Neural crest cell (in vitro differentiated cells): Measurements from ENCODE around the gene ZSWIM7. TPM values are rescaled to one million over a fixed set of nuclear protein-coding genes. Genes with fewer than 3 reads are reported as not detected.
A peak's percentile ranks its signal among the peaks of the same experiment; 100 is the strongest.

Source experiments
- DNase-seq: peaks from one replicate; pipeline ENCODE4 v3.0.0; 2021; ENCODE audit warnings: low read depth, mixed read lengths, low spot score
- H3K27ac Mint-ChIP-seq: one replicate; pipeline ENCODE4 v1.8.0; 2021; ENCODE audit warnings: mild to moderate bottlenecking, mixed read lengths; ENCODE audit not compliant: unreplicated experiment
- H3K27me3 Mint-ChIP-seq: 2 replicates; pipeline ENCODE4 v1.8.0; 2021; ENCODE audit warnings: low read depth, mild to moderate bottlenecking, mixed read lengths
- H3K36me3 Mint-ChIP-seq: 2 replicates; pipeline ENCODE4 v1.8.0; 2021; ENCODE audit warnings: low read depth, mild to moderate bottlenecking, mixed read lengths
- H3K4me1 Mint-ChIP-seq: 2 replicates; pipeline ENCODE4 v1.8.0; 2021; ENCODE audit warnings: mixed read lengths
- H3K4me3 Mint-ChIP-seq: one replicate; pipeline ENCODE4 v1.8.0; 2021; ENCODE audit warnings: mild to moderate bottlenecking, mixed read lengths
- H3K9me3 Mint-ChIP-seq: 2 replicates; pipeline ENCODE4 v1.8.0; 2021; ENCODE audit warnings: mixed read lengths
- CTCF ChIP-seq: fragments of 200-600 bp; sonication (generic); conservative IDR thresholded peaks from 2 replicates; pipeline ENCODE4 v1.5.0; 2021; ENCODE audit warnings: antibody characterized with exemption, mild to moderate bottlenecking
- total RNA-seq: library from RNA; stranded (reverse); gene quantifications from 2 replicates; pipeline ENCODE4 v1.2.1, GENCODE V29; 2021

ZSWIM7 gene
- total RNA-seq, 1 donor from 2014 or later: 39.0 TPM

DNA sequence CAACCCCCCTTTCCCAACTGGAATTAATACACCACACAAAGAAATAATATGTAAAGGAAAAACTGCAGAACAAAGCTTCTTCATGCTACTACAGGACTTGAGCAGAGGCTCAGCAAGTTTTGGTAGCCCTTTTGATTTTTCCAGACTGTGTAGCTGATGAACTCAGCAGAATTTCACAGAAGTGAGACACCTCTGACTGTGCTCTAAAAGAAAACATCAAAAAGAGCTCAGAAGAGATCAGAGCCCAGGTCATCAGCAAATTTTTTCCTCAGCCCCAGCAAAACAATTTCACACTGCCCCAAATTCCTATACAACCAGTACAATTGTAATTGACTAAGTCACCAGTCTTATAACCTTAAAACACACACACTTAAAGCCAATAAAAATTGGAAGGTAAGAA lies 38.1 kb upstream of the ZSWIM7 start:
- Mint-ChIP-seq H3K27me3 (no peaks in the 10 kb centered on the region), H3K9me3 (peaks cover 2% of the 10 kb centered on the region), H3K4me3 (no peak overlapping the region), H3K27ac (peak overlapping the region; percentile 3), H3K4me1 (no peaks in the 10 kb centered on the region), H3K36me3 (peaks cover 36% of the 10 kb centered on the region)
- TF ChIP-seq CTCF: no peak
- no peak for DNase-seq

- Mint-ChIP-seq H3K27ac (no peak overlapping the region), H3K9me3 (peaks cover 2% of the 10 kb centered on the region), H3K4me1 (no peaks in the 10 kb centered on the region), H3K36me3 (peaks cover 39% of the 10 kb centered on the region), H3K27me3 (no peaks in the 10 kb centered on the region), H3K4me3 (no peak overlapping the region)
- no peak for TF ChIP-seq CTCF
- DNase-seq: no peak
These were observed 36.8 kb upstream of the ZSWIM7 start for GRCh38 chr17:16036261-16036660.

- peaks cover 2% of the 10 kb centered on the region for H3K9me3 Mint-ChIP-seq
- H3K36me3 Mint-ChIP-seq: peaks cover 37% of the 10 kb centered on the region
- H3K27ac Mint-ChIP-seq: peak overlapping the region; percentile 64
- H3K4me1 Mint-ChIP-seq: no peaks in the 10 kb centered on the region
- H3K27me3 Mint-ChIP-seq: no peaks in the 10 kb centered on the region
- TF ChIP-seq CTCF: no peak
- no peak for DNase-seq
- H3K4me3 Mint-ChIP-seq: no peak overlapping the region
These were observed 34.3 kb upstream of the ZSWIM7 start for GRCh38 chr17:16033729-16034349.

DNA sequence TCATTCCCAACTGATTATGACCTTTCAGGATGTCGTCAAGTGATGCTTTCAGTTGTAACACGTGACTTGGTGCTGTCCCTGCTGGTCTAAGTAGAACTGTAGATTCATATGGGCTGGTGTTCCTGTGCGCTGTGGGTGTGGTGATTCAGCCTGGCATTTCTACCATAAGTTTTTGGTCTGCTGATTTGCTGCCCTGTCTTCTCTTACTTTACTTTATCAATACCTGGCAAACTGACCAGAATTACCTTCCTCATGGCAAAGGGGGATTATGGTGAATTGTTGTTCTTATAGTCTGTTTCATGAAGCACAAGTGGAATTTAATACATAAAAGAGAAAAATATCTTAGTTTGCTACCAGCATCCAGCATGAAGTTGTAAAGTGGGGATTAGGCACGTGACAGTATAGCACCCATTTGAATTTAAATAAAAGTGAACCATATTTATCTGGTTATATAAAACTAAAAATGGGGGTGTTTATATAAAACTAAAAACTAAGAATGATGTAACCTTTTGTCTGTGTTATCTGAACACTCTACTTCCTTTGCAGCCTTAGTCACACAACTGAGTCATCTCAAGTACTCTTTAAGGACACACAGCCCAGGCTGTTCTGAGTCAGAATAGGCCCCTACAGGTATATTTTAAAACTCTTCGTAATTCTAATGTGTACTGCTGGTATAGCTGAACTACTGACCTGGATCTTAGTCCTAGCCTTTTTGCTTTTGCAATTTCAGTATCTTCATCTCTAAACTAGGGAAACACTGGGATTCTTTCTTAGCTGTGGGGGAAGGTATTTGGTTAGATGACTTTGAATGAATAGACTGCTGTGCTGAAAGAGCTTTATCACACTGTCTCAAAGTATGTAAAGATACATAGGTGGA lies 28.4 kb upstream of the ZSWIM7 start:
- H3K9me3 Mint-ChIP-seq: no peaks in the 10 kb centered on the region
- H3K27me3 Mint-ChIP-seq: no peaks in the 10 kb centered on the region
- no peaks in the 10 kb centered on the region for H3K4me1 Mint-ChIP-seq
- H3K27ac Mint-ChIP-seq: peak overlapping the region; percentile 47
- no peak for DNase-seq
- peaks cover 34% of the 10 kb centered on the region for H3K36me3 Mint-ChIP-seq
- H3K4me3 Mint-ChIP-seq: no peak overlapping the region
- no peak for TF ChIP-seq CTCF

- H3K27ac Mint-ChIP-seq: no peak overlapping the region
These were observed 27.4 kb upstream of the ZSWIM7 start for GRCh38 chr17:16026895-16027294.

More at GRCh38 chr17:16026895-16027294, 27.4 kb upstream of the ZSWIM7 start:
- H3K4me1 Mint-ChIP-seq: no peaks in the 10 kb centered on the region
- no peak overlapping the region for H3K4me3 Mint-ChIP-seq
- peaks cover 26% of the 10 kb centered on the region for H3K36me3 Mint-ChIP-seq
- no peaks in the 10 kb centered on the region for H3K27me3 Mint-ChIP-seq
- DNase-seq: no peak
- H3K9me3 Mint-ChIP-seq: no peaks in the 10 kb centered on the region
- no peak for TF ChIP-seq CTCF
